HG02885 (cell line): ENCODE results near the gene BCL2L1.
"Not testable (repeated sequence)": the region's sequence is repeated elsewhere in the genome, so short reads cannot be mapped to it uniquely, and the experiment has no call there.

Source experiments
- ATAC-seq: cut with Tn5 transposase; IDR thresholded peaks from one replicate; pipeline ENCODE4 v1.9.1; 2021; ENCODE audit warnings: mild to moderate bottlenecking; ENCODE audit not compliant: unreplicated experiment, poor library complexity

BCL2L1 gene

DNA sequence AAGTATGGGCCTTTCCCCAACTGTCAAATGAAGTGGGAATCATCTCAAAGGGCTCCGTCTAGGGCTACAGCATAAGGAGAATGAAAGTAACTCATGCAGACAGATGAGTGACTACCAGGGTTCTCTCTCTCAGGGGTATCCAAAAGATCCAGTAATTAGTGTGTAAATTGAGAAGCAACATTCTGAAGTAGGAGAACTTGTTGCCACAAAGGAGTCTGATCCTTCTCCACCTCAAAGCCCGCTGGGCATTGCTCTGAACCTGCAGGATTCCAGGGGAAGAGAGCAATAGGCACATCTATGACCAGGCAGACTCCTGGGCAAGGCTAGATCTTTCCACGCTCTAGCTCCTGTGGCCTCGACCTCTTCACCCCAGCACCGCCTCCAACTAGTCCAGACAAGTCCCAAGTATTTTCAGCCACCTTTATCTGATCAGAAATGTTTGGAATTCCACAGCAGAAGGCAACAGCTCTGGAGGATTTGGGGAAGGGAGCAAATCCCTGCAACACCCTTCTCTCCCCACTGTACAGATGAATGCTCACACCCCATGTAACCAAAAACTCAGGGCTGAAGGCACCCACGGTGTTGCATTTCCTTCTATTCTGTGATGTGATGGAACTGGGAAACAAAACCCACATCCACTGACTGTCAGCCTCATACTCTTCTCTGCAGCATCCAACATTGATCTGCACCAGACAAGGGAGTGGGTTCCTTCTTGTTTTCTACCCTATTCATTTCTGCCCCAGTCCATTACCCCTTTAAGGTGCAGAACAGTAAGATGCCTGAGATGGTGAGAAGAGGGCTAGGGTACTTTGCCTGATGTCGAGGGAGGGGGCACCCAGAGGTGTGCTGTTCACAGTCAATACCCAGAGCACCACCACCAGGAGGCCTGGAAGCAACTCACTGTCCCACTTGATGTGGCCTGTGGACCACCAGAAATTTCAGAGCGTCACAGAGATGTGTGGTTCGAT, 44.0 kb downstream of the BCL2L1 start:
- no peak for ATAC-seq

DNA sequence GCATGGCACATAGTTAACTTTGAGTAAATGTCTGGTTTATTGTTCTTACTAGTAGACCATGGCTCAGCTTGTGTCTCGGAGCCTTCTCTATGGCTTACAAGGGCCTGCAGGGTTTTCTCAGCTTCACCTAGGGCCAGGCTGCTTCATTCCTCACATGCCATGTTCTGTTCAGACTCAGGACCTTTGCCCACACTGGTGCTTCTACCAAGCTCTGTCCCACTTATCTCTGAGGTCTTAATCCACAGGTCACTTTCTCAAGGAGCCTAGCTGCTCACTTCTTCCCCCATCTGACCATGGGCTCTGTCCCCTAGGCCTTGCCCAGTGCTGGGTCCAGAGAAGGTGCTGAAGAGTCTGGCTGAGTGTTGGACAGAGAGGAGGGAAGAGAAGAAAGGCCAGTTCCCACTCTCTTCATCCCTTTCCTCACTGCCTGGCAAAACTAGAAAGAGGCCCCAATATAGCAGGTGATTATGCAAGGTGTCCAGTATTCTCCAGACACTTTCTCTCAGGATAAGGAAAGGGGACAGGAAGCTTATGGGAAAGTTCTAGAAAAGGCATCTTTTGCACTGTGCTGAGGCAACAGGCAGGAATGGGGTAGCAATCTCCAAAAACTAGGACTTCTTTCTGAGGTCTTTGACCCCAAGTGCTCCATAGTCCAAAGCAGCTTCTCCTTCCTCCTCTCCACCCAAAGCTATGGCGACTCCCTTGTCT, 45.0 kb downstream of the BCL2L1 start:
- ATAC-seq = no peak

DNA sequence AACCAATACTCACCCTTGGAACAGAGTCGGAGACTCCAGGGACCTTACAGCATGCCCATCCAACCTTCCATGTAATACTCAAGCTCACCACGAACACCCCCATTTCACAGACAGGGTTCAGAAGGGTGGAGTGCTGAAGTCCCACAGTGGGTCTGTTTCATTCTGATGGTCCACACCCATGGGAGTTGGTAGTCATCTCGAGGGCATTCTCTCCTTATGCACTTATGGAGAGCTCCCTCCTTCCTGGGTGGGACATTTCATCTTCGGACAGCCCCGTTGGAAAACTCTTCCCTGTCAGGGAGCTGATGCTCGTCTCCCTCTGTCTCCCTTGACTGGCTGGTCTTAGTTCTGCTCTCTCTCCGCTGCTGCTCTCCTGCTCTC, 46.1 kb downstream of the BCL2L1 start:
- no peak for ATAC-seq

DNA sequence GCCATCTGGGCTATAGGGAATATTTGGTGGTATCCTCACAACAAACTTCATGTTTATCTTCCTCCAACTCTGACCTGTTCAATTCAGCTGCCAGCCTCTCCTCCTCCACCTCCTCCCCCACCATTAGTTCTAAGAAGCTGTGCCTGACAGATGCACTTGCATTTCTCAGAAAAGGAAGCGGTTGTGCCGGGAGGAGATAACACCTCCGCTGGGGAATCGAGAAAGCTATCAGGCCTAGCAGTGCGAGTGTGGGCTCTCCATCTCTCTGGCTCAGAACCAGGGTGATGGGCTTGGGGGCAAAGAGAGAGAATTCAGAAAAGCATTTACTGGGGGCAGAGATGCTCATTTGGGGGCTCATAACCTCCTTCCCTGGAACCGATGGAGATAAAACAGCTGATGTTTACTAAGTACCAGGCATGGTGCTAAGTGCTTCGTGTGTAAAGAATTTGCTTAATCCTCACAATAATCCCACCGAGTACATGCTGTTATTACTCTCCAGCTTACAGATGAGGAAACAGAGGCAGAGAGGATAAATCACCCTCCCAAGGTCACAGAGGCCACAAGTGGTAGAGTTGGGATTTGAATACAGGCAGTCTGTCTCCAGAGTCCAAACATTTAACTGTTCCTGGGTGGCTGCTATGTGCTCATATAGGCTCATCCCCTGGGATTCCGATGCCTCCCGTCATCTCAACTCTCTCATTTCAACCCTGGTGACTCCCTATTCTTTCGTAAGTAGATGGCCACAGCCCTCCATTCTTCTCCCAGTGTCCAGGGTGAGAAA, 46.6 kb downstream of the BCL2L1 start:
- ATAC-seq = peak; percentile 54

DNA sequence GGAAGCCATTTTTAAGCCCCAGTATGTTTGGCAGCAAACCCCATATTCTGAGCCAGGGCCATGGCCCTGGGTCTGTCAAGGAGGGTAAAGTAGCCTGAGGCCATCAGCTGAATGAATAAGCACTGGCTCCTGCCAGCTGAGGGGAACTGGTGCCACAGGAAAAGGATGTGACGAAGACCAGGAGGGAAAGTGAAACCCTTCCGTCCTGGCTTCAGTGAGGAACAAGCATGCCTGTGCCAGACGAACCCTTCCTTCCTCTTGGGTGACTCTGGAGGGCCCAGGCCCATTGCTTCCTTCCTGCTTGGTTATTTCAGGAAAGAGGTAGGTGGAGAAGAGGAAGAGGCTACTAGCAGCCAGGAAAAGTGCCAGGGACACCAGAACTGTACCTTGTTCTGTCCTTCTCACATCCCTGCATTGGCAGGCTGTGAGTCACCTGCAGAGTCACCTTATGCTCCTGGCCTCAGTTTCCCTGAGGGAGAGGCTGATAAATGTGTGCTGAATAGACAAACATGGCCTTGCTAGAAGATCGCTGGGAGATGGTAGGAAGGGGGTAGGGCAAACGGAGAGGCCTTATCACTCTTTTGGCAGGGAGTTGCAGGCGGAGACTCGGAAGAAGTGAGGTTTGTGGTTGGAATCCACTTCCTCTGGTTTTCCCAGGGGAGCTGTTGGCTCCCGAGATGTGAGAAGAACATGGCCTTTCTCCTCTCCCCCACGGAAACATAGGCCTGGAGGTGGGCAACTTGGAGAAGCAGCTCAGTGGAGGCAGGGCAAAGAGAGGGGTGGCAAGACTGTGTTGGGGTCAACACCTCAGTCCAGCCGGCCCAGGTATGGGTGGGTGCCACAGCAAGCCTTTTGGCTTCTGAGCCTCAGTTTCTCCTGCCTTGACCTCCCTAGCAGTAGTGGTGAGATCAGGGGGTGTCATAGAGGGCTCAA, 47.5 kb downstream of the BCL2L1 start:
- ATAC-seq = peak; percentile 78

DNA sequence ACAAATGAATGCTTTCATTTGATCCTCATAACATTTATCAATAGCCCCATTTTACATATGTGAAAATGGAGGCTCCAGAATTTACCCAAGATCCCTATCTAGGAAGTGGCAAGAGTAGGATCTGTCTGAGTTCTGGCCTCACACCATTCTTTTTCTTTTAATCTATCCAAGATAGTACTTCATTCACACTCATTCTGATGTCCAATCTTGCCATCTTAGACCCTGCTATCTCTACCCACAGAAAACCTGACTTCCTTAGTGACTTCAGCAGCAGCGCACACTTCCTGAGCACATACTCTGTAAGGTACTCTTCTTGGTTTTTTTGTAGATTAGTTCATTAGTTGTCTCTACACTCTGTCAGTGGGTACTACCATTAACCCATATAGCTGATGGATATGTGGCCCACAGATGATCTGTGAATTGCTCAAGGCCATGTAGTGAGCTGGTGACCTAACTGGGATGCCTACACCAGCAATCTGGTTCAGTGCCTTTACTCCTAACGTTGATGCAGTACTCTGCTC, 48.7 kb downstream of the BCL2L1 start:
- ATAC-seq = no peak

DNA sequence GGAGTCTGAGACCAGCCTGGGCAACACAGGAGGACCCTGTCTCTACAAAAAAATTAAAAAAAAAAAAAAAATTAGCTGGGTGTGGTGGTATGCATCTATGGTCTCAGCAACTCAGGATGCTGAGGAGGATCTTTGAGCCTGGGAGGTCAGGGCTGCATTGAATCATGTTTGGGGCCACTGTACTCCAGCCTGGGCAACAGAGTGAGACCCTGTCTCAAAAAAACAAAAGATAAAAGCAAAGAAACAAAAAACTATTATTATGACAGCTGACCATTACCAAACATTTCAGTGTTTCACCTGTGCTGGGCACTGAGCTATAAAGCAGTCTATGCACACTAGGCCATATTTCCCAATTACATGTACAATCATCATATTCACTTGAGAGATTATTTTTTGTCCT, 49.2 kb downstream of the BCL2L1 start:
- no peak for ATAC-seq

DNA sequence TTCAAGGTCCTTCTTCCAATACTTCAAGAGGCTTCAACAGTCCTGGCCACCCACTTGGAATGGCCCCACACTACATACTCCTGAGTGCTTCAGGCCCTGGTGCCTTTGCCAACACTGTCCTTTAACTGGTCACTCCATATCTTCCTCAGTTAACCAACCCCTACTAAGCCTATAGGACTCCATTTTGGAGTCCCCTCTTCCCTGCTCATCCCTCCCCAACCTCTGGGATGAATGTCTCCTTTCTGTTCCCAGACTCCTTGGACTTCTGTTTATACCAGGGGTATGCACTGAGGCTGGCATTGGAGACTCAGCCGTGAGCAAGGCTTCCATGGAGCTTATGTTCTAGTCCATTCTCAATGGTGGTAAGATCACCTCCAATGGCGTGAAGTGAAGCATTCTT, 51.3 kb downstream of the BCL2L1 start:
- ATAC-seq = no peak

DNA sequence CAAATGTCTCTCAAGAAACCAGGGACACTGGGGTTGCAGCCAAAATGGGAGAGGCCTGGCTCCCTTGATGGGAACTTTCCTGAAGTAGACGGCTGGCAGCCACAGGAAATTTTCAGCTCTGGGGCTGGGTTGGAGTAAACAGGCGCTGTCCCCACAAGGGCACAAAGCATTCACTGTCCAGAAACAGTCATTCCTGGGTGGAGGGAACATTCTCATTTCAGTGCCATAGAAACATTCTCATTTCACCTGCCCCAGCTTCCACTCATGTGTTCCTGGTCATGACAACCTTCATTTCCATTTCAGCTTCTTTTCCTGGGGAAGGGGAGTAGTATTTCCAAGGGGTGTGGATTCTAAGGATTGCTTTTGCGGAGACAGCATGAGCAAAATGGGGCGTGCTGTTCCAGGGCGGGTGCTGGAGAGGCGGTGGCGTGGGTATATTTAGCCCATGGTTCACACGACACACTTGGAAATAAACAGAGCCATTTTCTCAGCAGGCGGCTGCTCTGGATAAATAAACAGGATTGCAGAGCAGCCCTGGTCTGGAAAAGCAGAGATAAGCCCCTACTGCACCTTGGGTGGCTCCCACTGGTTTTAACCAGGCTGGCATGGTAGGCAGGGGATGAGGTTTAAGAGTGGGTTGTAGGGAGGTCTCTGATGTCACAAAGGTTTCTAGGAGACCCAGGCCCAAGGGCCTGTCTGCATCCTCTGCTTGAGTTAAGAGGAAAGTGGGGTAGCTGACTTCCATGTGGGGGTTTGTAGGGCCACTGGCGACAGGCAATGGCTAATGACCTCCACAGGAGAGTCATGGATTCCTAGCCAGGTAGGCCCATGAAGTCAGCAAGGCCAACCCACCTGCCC, 52.1 kb downstream of the BCL2L1 start:
- no peak for ATAC-seq

DNA sequence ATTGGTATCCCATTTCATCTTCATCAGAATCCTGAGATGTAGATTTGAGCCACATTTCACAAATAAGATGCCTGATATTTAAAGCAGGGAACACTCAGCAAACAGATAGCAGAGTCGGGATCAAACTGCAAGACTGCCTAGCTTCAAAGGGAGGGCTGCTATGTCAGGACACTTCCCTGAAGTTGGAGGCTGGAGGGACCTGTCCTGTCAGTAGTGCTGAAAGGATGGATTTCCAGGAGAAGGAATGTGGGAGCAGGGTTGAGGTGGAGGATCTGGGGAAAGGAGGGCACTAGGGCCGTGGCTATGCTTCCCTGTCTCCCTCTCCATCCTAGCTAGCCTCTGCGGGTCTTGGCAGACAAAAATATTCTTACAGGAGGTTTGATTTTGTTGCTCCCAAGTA, 52.8 kb downstream of the BCL2L1 start:
- ATAC-seq = no peak

DNA sequence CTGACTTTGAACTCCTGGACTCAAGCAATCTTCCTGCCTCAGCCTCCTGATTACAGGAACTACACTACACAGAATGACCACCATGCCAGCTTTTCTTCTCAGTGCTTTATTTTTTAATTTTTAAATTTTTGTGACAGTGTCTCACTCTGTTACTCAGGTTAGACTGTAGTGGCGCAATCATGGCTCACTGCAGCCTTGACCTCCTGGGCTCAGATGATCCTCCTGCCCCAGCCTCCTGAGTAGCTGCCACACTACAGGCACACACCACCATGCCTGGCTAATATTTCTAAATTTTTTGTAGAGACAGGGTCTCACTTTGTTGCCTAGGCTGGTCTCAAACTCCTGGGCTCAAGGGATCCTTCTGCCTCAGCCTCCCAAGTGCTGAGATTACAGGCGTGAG, 53.7 kb downstream of the BCL2L1 start:
- not testable (repeated sequence) for ATAC-seq

DNA sequence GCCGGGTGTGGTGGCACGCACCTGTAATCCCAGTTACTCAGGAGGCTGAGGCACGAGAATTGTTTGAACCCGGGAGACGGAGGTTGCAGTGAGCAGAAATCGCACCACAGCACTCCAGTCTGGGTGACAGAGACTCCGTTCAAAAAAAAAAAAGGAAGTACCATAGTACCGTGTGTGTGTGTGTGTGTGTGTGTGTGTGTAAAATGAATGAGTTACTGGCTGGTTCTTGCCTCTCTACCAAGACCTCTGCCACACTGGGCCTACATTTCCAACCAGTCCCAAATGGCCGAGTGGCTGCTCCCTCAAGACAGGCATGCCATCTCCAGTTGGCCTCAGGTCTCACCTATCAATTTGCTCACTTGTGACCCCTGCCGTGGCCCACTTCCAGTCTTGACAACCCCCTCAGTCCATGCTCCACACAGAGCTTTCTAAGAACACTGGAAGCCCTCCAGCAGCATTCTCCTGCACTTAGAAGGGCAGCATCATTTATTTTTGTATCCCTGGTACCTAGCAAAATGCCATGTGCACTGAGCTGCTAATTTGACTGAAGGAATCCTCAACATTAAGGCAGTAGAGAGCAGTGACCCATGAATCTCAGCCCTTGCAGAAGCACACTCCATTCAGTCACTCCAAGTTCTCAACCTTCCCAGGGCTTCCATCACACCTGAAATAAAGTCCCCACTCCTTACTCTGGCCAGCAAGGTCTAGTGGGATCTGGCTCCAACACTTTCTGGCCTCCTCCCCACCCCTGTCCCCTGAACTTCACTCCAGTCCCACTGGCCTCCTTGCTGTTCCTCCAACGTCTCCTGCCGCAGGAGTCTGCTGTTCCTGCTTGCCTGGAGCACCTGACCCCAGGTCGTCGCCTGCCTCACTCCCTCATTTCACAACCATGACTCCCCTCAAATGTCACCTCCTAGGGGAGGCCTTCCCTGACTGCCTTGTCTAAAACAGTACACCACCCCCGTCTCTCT, 55.1 kb downstream of the BCL2L1 start:
- ATAC-seq = no peak

DNA sequence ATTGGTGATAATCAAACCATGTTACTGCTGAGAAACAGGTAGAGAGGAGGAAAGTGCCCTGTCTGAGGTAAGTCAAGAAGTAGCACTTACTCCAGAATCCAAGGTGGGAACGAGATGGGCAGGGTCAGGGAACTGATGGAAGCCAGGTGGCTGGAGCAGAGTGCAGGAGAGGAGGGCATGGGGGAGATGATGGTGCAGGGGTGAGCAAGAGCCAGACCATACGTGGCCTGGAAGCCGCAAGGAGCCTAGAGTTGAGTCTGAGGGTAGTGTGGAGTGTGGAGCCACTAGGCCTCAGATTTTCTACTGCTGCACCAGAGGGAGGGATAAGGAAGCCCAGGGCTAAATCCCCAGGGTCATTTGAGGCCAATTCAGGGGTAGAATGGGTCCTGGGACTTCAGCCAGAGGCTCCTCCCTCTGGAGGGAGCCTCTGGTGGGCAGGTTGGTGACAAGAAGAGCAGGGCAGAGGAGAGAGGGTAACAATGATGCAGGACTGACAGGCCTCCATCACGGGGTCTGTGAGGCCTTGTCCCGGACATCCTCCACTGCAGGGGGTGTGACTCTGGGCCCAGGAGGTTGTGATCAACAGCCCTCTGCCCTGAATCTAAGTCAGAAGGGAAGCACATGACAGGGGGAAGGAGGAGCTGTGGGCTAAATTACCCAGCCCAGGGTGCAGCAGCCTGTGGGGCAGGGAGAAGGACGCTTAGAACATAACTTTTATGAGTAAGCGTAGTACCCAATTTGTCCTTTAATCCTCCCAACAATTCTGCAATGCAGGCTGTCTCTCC, 56.2 kb downstream of the BCL2L1 start:
- no peak for ATAC-seq

DNA sequence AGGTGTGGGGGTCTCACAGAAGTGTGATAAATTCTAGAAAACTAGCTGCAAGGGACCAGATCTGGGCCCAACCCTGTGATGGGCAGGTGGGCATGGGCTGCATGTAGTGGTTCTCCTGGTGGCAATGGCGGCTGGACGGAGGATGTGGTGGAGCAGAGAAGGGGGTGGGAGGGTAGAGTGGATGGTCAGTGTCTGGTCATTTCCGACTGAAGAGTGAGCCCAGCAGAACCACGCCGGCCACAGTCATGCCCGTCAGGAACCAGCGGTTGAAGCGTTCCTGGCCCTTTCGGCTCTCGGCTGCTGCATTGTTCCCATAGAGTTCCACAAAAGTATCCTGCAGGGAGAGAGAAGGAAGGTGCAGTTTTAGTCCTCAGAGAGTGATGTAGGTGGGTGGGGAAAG, 56.9 kb downstream of the BCL2L1 start:
- no peak for ATAC-seq

DNA sequence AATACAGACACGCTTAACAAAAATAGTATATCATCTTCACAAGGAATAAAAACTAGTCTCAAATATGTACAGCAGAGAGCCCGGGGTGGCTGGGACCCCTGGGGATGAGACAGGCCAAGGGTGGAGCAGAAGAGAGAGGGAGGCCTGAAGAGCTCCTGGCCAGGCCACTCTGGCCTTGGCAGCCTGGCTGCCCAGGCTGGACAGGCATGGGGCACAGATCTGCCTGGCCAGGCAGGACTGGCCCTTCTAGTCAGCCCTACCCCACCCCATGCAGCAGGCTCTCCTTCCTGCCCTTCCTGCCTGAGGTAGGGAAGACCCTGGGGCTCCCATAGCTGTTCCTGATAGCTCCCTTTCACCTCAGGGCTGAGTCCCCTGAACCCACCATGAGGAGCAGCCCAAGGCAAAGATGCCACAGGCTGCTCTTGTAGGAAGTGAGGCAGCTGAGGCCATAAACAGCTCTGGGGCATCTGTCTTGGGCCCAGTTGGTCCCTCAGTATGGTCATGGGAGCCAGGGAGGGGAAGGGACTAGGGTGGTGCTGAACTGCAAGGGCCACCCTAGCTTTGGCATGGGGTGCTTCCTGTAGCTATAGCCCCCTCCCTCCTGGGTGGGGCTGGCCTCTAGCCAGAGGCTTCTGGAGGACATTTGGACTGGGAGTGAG, 57.8 kb downstream of the BCL2L1 start:
- no peak for ATAC-seq
